ENCODE data around the gene UBQLN1.
"Not testable (repeated sequence)": the region's sequence is repeated elsewhere in the genome, so short reads cannot be mapped to it uniquely, and the experiment has no call there.

Gene UBQLN1

DNA sequence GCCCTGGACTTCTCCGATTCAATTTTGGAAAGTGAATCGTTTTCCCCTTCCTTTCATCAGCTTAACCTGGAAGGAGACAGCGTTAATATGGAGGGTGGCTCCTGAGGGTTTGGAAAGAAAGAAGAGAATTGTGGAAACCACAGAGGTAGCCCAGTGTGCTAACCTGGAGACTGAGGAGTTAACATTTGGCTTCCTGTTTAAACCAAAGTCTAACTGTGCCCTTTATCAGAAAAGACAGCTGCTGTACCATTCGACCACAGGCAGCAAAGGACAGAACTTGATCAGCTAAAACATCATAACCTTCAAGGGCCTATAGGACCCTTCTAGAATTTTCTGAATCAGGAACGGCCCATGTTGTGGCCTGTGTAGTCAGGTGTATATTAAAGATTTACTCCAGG is 84.1 kb downstream of the UBQLN1 start:
- peak overlapping the region; percentile 82 for H3K27ac ChIP-seq
- no peak for TF ChIP-seq ZFX (IDR thresholded peaks at IDR 0.05)
- TF ChIP-seq, protein P1, sequence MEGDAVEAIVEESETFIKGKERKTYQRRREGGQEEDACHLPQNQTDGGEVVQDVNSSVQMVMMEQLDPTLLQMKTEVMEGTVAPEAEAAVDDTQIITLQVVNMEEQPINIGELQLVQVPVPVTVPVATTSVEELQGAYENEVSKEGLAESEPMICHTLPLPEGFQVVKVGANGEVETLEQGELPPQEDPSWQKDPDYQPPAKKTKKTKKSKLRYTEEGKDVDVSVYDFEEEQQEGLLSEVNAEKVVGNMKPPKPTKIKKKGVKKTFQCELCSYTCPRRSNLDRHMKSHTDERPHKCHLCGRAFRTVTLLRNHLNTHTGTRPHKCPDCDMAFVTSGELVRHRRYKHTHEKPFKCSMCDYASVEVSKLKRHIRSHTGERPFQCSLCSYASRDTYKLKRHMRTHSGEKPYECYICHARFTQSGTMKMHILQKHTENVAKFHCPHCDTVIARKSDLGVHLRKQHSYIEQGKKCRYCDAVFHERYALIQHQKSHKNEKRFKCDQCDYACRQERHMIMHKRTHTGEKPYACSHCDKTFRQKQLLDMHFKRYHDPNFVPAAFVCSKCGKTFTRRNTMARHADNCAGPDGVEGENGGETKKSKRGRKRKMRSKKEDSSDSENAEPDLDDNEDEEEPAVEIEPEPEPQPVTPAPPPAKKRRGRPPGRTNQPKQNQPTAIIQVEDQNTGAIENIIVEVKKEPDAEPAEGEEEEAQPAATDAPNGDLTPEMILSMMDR (conservative IDR thresholded peaks at IDR 0.05) = no peak

DNA sequence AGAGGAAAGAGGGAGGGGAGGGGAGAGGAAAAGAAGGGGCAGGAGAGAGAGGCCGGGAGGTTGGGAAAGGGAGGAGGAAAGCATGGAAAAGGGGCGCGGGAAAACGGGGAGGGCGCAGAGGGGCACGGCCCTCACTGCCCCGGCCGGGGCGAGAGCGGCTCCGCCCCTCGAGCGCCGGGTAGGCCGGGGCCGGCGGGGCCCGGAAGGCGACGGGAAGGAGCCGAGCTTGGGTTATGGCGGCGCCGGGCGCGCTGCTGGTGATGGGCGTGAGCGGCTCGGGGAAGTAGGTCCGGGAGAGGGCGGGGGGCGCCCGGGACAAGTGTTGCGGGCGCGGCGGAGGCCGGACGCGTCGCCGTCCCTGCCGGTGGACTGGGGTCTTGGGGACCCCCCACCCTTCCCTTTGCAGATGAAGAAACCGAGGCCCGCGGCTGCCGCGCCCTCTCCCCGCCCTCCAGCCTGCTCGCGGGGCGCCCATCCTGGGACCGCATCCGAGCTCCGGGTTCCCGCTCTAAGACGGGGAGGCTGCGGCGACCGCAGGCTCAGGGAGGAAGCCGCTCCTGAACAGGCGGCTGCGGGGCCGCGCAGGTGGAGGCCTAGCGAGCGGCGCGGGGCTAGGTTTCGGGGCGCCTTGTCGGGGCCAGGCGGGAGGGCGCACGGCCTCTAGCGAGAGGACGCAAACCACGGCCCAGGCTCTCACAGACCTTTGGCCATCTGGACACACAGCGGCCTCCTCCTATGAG is 84.6 kb downstream of the UBQLN1 start, which contains the start of gene IDNK:
Gene IDNK, plus strand, starts transcription at position 205 of the 740 bp plus-strand sequence. Its CDS starts 29 bp downstream, at position 234.
- peak within 1 kb of the TSS; percentile 82 for H3K27ac ChIP-seq
- peak; percentile 94 for TF ChIP-seq ZFX (IDR thresholded peaks at IDR 0.05)
- TF ChIP-seq, protein P1 (conservative IDR thresholded peaks at IDR 0.05) = no peak

DNA sequence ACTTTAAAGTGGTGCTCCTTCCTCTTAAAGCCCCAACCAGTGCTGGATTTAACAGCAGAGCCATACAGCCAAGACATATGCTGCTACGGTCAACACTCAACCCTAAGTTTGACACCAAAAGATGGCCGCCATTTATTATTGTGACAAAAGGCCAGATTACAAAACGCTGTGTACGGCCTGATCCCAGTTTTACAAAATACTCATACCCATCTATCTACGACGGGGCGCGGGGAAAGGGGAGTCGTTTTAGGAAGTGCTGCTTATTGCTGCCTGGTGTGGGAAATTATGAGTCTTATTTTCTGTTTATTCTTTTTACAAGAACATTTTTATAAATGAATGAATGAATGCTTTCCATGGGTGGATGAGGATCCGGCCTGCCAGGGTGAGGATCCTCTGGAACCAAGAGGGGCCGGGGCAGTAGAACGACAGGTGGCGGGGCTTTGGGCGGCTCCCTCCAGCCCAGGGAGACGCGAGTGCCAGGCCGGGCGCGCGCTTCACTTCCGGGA is 85.3 kb downstream of the UBQLN1 start:
- TF ChIP-seq, protein P1 (conservative IDR thresholded peaks at IDR 0.05) = no peak
- TF ChIP-seq ZFX (IDR thresholded peaks at IDR 0.05) = no peak
- H3K27ac ChIP-seq = peak overlapping the region; percentile 82

DNA sequence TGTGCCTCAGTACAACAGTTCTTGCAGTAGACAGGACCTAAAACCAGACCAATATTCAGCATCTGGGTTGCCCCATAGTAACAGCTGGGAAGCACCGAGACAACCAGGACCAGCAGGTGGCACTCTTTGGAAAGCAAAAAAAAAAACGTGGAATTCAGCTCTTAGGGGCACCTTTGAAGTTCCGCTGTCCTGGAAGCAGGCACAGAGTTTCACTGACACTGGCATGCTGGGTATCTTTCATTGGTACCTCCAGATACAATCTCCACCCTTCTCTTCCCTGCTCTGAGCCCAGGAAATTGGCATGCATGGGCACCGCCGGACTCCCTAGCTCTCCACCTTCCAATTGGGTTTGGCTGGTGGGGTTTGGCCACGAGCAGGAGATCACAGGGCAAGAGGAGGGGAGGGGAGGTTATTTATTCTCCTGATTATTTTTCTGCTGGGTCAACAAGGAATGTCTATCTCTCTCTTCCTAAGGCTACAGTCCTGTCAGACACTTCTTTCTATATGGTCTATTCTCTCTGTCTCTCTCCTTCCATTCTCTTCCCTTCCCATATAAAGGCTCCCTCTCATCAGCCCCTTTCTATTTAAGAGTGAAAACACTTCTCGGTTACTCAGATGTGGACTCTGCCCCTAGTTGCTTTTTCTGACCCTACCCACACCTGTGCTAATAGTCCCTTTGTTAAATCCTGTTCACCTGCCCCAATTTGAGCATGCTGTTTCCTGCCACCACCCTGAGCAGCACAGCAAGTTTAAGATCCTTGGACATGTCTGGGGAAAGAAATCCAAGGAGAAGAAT is 86.7 kb downstream of the UBQLN1 start:
- no peak overlapping the region for H3K27ac ChIP-seq
- TF ChIP-seq ZFX (IDR thresholded peaks at IDR 0.05) = no peak
- TF ChIP-seq, protein P1 (conservative IDR thresholded peaks at IDR 0.05) = peak; percentile 86

DNA sequence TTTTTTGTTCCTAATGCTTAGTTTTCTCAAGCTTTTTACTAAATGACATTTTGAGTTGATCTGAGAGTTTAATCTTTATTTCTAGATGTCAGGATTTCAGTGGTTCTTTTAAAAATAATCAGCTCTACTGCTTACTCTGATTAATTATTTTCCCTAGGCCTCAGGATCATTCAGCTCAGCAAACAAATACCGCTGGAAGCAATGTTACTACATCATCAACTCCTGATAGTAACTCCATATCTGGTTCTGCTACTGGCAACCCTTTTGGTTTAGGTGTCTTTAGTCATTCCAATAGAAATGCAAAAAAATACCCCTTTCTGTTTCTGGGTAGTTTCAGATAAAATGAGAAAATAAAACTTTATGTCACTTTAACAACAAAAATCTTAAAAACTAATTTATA is 90.5 kb downstream of the UBQLN1 start:
- no peak overlapping the region for H3K27ac ChIP-seq
- TF ChIP-seq, protein P1 (conservative IDR thresholded peaks at IDR 0.05) = no peak
- no peak for TF ChIP-seq ZFX (IDR thresholded peaks at IDR 0.05)

DNA sequence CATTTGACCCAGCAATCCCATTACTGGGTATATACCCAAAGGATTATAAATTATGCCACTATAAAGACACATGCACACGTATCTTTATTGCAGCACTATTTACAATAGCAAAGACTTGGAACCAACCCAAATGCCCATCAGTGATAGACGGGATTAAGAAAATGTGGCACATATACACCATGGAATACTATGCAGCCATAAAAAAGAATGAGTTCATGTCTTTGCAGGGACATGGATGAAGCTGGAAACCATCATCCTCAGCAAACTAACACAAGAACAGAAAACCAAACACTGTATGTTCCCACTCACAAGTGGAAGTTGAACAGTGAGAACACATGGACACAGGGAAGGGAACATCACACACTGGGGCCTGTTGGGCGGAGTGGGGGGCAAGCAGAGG is 94.5 kb downstream of the UBQLN1 start:
- not testable (repeated sequence) for H3K27ac ChIP-seq
